Ascending aorta (tissue), 2 donors: ENCODE measurements around the gene ZDHHC20. TPM values are rescaled to one million over a fixed set of nuclear protein-coding genes. Genes with fewer than 3 reads are reported as not detected.

Experiments
- DNase-seq, 2 donors: peaks; one replicate each; pipeline ENCODE4 v3.0.0-alpha.2; 2019; ENCODE audit warnings: low spot score in 2 of 2
- H3K27ac ChIP-seq, 2 donors: fragments of 200-600 bp; sonication (generic); one replicate each; pipeline ENCODE4 v1.5.1; 2016 to 2017; ENCODE audit warnings: mild to moderate bottlenecking in 1 of 2
- H3K27me3 ChIP-seq: fragments of 200-600 bp; sonication (generic); one replicate; pipeline ENCODE4 v1.5.1; 2017
- H3K36me3 ChIP-seq, 2 donors: fragments of 200-600 bp; sonication (generic); one replicate each; pipeline ENCODE4 v1.5.1; 2016
- H3K4me1 ChIP-seq, 2 donors: fragments of 200-600 bp; sonication (generic); one replicate each; pipeline ENCODE4 v1.5.1; 2016 to 2017; ENCODE audit warnings: mild to moderate bottlenecking in 1 of 2
- H3K4me3 ChIP-seq, 2 donors: fragments of 200-600 bp; sonication (generic); one replicate each; pipeline ENCODE4 v1.5.1; 2016 to 2017; ENCODE audit warnings: mild to moderate bottlenecking in 1 of 2
- H3K9me3 ChIP-seq, 2 donors: fragments of 200-600 bp; sonication (generic); one replicate each; pipeline ENCODE4 v1.5.1; 2016
- intact Hi-C: fragments of 100-400 bp; cut with DNase I; formaldehyde crosslinking; loops from one replicate; pipeline ENCODE4 v1.15.1; 2023
- total RNA-seq: library from RNA; depleted of rRNA; stranded (reverse); fragments of >200 nt; gene quantifications from one replicate; pipeline ENCODE4 v1.1.0, GENCODE V29; 2016
- TF ChIP-seq, protein P1 (sequence below), 3 experiments: fragments of 200-600 bp in 2 of 3; fragments of 450-650 bp in 1 of 3; sonication (generic) in 2 of 3; IDR thresholded peaks; one replicate each; pipeline ENCODE4 v1.5.1; 2016 to 2019; ENCODE audit warnings: antibody characterized with exemption in 3 of 3, mild to moderate bottlenecking in 1 of 3, moderate library complexity in 1 of 3

Gene ZDHHC20
- total RNA-seq, 1 donor from 2014 or later: 39.8 TPM

DNA sequence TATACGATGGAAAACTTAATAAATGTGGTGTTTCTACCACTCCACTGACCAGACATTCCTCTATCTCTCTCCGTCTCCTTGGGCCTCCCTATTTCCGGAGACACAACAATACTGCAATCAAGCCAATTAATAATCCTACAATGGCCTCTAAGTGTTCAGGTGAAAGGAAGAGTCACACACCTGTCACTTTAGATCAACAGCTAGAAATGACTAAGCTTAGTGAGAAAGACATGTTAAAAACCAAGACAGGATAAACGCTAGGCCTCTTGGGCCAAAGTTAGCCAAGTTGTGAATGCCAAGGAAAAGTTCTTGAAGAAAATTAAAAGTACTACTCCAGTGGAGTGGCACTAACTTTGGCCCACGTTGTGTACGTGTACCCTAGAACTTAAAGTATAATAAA, 22.5 kb downstream of the ZDHHC20 start:
- no peaks in the 10 kb centered on the region for H3K36me3 ChIP-seq
- DNase-seq: no peak
- TF ChIP-seq, protein P1, sequence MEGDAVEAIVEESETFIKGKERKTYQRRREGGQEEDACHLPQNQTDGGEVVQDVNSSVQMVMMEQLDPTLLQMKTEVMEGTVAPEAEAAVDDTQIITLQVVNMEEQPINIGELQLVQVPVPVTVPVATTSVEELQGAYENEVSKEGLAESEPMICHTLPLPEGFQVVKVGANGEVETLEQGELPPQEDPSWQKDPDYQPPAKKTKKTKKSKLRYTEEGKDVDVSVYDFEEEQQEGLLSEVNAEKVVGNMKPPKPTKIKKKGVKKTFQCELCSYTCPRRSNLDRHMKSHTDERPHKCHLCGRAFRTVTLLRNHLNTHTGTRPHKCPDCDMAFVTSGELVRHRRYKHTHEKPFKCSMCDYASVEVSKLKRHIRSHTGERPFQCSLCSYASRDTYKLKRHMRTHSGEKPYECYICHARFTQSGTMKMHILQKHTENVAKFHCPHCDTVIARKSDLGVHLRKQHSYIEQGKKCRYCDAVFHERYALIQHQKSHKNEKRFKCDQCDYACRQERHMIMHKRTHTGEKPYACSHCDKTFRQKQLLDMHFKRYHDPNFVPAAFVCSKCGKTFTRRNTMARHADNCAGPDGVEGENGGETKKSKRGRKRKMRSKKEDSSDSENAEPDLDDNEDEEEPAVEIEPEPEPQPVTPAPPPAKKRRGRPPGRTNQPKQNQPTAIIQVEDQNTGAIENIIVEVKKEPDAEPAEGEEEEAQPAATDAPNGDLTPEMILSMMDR (IDR thresholded peaks at IDR 0.05): no peak
- intact Hi-C loops: no loop called here
- H3K4me3 ChIP-seq: no peak overlapping the region
- H3K4me1 ChIP-seq: no peaks in the 10 kb centered on the region
- H3K27me3 ChIP-seq: no peaks in the 10 kb centered on the region
- no peak overlapping the region for H3K27ac ChIP-seq
- peaks cover 9 to 22% of the 10 kb centered on the region in 2 donors for H3K9me3 ChIP-seq

DNA sequence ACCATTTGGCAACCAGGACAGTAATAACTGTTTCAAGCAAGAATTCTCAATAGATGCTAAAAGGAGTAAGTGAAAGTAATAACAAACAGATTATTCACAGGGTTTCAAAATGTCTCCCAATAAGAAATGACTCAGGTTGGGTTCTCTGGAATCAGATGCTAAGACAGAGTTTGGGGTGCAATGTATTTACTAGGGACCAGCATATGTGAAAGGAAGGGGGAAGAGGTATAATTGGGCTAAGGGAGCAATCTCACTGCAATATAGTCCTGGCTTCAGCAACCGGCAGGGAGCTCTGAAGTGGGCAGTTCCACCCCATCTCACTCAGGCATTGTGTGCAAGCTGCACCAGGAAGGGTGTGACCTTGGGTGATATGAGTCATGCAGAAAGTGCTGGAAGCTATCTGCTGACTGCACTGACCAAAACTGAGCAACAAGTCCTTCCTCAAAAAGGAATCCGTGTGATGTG, 23.4 kb downstream of the ZDHHC20 start:
- TF ChIP-seq, protein P1 (IDR thresholded peaks at IDR 0.05): no peak
- no peaks in the 10 kb centered on the region for H3K4me1 ChIP-seq
- intact Hi-C loops: no loop called here
- no peaks in the 10 kb centered on the region for H3K27me3 ChIP-seq
- no peak overlapping the region for H3K27ac ChIP-seq
- no peaks in the 10 kb centered on the region for H3K36me3 ChIP-seq
- H3K4me3 ChIP-seq: no peak overlapping the region
- DNase-seq: peak in 1 of 2 donors; percentile 16
- peaks cover 9 to 22% of the 10 kb centered on the region in 2 donors for H3K9me3 ChIP-seq

DNA sequence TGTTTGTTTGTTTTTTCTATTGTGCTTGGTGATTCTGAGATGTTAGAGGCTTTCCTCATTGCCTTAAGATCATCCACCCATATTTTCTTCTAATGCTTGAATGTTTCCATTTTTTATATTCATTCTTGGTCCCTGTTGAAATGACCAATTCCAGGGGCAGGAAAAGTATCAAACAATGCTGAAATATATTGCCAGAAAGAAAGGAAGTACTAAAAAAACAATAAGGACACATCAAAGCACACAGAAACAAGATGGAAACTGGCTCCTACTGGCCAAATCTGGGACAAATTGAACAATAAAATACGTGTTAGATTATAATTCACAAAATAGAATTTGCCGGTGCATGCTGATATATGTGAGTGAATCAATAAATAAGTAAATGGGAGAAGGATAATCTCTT, 23.9 kb downstream of the ZDHHC20 start:
- Histone ChIP-seq H3K4me1 (no peaks in the 10 kb centered on the region), H3K9me3 (peaks cover 9 to 22% of the 10 kb centered on the region in 2 donors), H3K27ac (no peak overlapping the region), H3K36me3 (no peaks in the 10 kb centered on the region), H3K27me3 (no peaks in the 10 kb centered on the region), H3K4me3 (no peak overlapping the region)
- TF ChIP-seq, protein P1 (IDR thresholded peaks at IDR 0.05): no peak
- DNase-seq: no peak
- intact Hi-C loops: no loop called here

DNA sequence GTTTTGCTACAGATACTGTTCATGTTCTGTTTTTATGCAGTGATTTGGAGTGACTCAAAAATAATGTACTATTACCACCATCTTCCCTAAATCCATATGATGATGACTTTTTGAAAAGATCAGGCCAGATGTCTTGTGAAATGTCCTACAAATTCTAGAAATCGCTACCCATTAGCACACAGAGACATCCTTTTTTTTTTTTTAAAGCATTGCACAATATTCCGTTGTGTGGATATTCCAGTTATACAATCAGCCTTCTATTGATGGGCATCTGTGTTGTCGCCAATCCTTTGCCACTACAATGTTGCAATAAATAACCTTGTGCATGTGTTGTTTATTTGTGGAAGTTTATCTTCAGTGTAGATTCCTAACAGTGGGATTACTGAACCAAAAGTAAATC, 24.5 kb downstream of the ZDHHC20 start:
- Histone ChIP-seq H3K27me3 (no peaks in the 10 kb centered on the region), H3K4me3 (no peak overlapping the region), H3K4me1 (no peaks in the 10 kb centered on the region), H3K36me3 (no peaks in the 10 kb centered on the region), H3K9me3 (peaks cover 9 to 25% of the 10 kb centered on the region in 2 donors), H3K27ac (no peak overlapping the region)
- no peak for DNase-seq
- TF ChIP-seq, protein P1 (IDR thresholded peaks at IDR 0.05): no peak
- intact Hi-C loops: no loop called here

DNA sequence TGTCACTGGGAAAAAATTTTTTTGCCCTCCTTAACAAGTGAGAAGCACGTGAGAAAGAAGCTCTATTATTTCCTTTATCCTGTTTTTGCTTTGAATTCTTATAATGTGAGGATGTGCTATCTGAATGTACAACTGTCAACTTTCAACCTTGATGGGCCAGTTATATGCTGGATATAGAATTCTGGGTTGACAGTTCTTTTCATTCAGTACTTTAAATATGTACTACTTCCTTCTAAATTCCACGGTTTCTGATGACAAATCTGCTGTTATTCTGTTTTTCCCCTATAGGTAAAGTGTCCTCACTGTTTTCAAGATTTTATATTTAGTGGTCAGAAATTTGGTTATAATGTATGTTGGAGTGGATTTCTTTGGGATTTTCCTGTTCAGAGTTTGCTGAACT, 29.9 kb downstream of the ZDHHC20 start:
- H3K27me3 ChIP-seq: no peaks in the 10 kb centered on the region
- no peaks in the 10 kb centered on the region for H3K4me1 ChIP-seq
- TF ChIP-seq, protein P1 (IDR thresholded peaks at IDR 0.05): no peak
- H3K27ac ChIP-seq: no peak overlapping the region
- H3K4me3 ChIP-seq: no peak overlapping the region
- intact Hi-C loops: no loop called here
- H3K9me3 ChIP-seq: peaks cover 0 to 14% of the 10 kb centered on the region in 2 donors
- no peaks in the 10 kb centered on the region for H3K36me3 ChIP-seq
- DNase-seq: no peak

DNA sequence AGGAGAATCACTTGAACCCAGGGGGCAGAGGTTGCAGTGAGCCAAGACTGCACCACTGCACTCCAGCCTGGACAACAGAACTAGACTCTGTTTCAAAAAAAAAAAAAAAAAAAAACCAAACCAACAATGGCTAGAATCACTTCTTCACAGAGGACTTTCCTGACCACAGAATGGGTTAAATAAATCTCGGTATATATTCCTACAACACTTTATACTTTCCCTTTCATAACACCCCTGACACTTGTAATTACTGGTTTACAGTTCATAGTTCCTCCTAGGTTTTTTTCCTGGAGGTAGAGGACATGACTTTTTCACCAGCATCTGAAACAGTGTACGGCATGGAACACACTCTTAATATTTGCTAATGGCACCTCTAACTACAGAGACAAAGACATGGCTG, 31.4 kb downstream of the ZDHHC20 start:
- Histone ChIP-seq H3K9me3 (peaks cover 0 to 14% of the 10 kb centered on the region in 2 donors), H3K4me3 (no peak overlapping the region), H3K27ac (no peak overlapping the region), H3K4me1 (no peaks in the 10 kb centered on the region), H3K36me3 (no peaks in the 10 kb centered on the region), H3K27me3 (no peaks in the 10 kb centered on the region)
- TF ChIP-seq, protein P1 (IDR thresholded peaks at IDR 0.05): no peak
- intact Hi-C loops: no loop called here
- DNase-seq: no peak
